HuH-7 (cell line): Measurements from ENCODE around the gene PPP2R5C.

Experiments used
- DNase-seq: peaks from one replicate; pipeline ENCODE4 v3.0.0; 2011; ENCODE audit warnings: low spot score

The PPP2R5C gene

GRCh38 chr14:101814934-101815333 lies 53.4 kb downstream of the PPP2R5C start:
- no peak for DNase-seq

DNA sequence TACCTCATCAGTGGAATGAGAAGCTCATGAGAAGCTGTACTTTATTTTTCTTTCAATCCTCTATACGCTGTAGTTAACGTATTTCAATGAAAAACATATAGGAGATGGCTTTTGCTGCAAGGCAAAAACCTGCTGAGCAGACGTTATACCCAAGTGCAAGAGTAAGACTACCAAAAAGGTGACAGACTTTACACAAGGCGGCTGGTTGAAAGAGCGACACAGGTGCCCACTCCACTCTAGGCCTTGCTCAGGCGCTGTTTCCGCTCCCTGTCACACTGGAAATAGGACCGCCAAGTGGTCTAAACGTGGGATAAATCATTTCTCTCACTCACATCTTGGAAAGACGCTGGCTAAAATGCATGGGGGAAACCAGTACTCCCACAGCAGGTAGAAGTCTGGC lies 54.5 kb downstream of the PPP2R5C start:
- DNase-seq = no peak

GRCh38 chr14:101817501-101818001 lies 56.0 kb downstream of the PPP2R5C start:
- DNase-seq = no peak

- DNase-seq = no peak
These were observed 57.9 kb downstream of the PPP2R5C start for GRCh38 chr14:101819251-101819990.

DNA sequence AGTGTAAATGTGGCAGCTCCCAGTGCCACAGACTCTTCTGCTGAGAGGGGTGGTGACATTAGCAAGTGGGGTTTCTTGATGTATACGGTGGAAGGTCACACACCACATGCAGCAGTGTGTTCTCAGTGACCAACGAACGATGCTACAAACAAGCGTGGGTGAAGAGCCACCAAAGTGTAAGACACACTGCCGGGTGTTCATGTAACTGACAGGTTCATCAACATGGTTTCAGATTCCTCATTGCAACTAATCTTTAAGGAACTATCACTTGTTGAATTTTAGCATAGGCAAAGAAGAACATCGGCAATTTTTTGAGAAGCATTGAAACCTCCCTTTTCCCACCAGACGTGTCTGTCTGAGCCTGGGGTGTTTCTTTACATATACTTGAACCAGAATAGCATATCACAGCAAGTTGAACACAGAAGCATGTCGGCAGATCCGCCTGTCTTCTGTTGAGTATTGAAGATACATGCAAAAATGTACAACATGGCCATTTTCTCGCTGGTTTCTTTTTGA lies 58.8 kb downstream of the PPP2R5C start:
- no peak for DNase-seq

DNA sequence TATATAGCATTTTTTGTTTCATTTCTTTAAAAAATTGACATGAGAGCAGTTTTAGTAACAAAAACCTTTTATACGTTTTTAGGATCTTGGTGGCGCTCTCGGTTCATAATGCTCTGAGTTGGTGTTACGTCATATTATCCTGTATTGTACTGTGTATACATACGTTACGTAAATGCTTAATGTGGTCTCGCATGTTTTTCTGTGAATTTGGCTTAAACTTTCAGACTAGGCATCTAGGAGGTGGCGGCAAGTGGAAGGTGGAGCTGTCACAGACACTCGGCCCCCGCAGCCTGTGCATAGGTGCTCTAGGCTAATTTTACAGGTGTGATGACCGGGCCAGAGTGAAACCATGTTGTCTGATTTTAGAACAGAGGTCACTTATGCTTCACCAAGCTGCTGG lies 60.0 kb downstream of the PPP2R5C start:
- no peak for DNase-seq

- no peak for DNase-seq
These were observed 61.6 kb downstream of the PPP2R5C start for GRCh38 chr14:101823066-101823465.

- no peak for DNase-seq
These were observed 62.1 kb downstream of the PPP2R5C start for GRCh38 chr14:101823511-101824120.

- no peak for DNase-seq
These were observed 62.8 kb downstream of the PPP2R5C start for GRCh38 chr14:101824339-101824727.

- DNase-seq = no peak
These were observed 64.3 kb downstream of the PPP2R5C start for GRCh38 chr14:101825797-101826196.

- DNase-seq = no peak
These were observed 64.8 kb downstream of the PPP2R5C start for GRCh38 chr14:101826351-101826750.

- DNase-seq = no peak
These were observed 65.8 kb downstream of the PPP2R5C start for GRCh38 chr14:101827286-101827685.

DNA sequence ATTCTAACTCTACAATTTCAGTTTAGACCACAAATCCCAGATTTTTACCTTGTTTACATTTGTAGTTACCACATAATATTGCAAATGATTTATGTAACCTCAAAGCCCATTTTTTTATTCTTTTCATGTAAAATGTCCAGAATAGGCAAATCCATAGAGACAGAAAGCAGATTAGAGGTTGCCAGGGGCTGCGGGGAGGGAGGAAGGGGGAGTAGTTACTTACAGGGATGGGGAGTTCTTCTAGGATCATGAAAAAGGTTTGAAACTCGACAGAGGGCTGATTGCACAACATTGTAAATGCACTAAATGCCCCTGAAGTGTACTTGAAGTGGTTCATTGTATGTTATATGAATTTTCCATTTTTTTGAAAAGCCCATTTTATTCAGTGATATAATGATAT lies 66.5 kb downstream of the PPP2R5C start:
- DNase-seq = no peak

- DNase-seq = no peak
These were observed 68.8 kb downstream of the PPP2R5C start for GRCh38 chr14:101830271-101830670.

DNA sequence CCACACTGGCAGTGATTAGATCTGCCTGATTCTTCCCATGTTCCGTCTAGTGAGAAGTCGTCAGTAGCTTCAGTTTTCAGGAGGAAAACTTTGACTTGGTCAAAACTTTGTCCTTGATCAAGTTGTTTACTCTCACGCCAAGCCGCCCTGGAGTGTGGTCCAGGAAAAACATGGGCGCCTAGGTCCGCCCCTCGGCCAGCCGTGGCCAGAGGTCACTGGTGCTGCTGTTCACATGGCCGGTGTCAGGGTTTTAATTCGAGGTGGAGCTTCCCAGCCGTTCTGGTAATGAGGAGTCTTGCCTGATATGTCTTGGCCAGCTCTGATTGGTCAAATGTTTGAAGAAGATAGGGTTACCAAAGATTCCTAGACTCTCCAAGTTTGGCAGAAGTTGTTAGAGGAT lies 71.5 kb downstream of the PPP2R5C start:
- DNase-seq = no peak

- no peak for DNase-seq
These were observed 72.9 kb downstream of the PPP2R5C start for GRCh38 chr14:101834397-101834796.

- no peak for DNase-seq
These were observed 73.5 kb downstream of the PPP2R5C start for GRCh38 chr14:101834800-101835547.

DNA sequence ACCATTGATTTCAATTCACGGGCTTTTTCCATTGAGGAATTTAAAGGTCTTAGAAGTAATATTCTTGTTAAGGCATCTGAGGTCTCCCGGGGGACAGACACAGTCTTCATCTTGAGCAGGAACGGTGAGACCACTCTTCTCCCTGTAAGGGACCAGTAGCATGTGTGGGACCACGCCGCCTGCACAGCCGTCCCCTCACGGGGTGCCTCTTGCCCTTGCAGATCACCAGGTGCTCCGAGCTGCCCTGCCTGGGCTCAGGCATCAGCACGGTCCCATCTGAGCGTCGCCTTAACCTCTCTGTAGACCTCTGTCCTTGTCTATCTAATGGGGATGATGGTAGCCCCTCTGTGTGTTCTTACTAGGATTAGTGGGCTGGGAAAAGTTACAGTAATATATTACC lies 74.1 kb downstream of the PPP2R5C start:
- no peak for DNase-seq

GRCh38 chr14:101836135-101836534 lies 74.6 kb downstream of the PPP2R5C start:
- DNase-seq = no peak

DNA sequence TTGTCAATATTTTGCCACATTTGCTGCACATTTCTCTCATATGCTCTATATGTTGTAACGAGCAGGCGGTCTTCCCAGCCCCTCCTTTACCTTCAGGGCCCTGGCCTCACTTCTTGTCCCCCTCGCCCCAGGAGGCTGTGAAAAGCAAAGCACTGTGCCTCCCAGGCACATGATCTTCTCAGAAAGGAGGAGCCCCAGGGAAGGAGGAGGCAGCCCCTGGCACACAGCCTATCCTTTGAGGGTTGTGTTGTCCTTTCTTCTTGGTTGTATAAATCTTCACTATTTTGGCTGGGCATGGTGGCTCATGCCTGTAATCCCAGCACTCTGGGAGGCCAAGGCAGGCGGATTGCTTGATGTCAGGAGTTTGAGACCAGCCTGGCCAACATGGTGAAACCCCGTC lies 77.0 kb downstream of the PPP2R5C start:
- no peak for DNase-seq

- DNase-seq = no peak
These were observed 77.7 kb downstream of the PPP2R5C start for GRCh38 chr14:101839236-101839635.

GRCh38 chr14:101839661-101840060 lies 78.2 kb downstream of the PPP2R5C start:
- no peak for DNase-seq
